GM18505 (cell line): ENCODE results near the gene TRAF1.

Experiments used
- ATAC-seq: cut with Tn5 transposase; IDR thresholded peaks from one replicate; pipeline ENCODE4 v1.9.1; 2021; ENCODE audit not compliant: unreplicated experiment
- POLR2A ChIP-seq: IDR thresholded peaks from 4 replicates; pipeline ENCODE4 v1.6.1; 2011; ENCODE audit warnings: borderline replicate concordance; ENCODE audit not compliant: insufficient read depth, insufficient read length; ENCODE audit errors: extremely low read depth

Gene TRAF1

GRCh38 chr9:120855827-120856670 is 70.5 kb downstream of the TRAF1 start:
- no peak for TF ChIP-seq POLR2A
- ATAC-seq = no peak

- no peak for TF ChIP-seq POLR2A
- no peak for ATAC-seq
Measured at GRCh38 chr9:120854596-120855327, 71.8 kb downstream of the TRAF1 start.

- no peak for ATAC-seq
- no peak for TF ChIP-seq POLR2A
Measured at GRCh38 chr9:120853198-120853597, 73.4 kb downstream of the TRAF1 start.
